HepG2 (cell line): ENCODE measurements around the gene UBE2N. TPM values are rescaled to one million over a fixed set of nuclear protein-coding genes. Genes with fewer than 3 reads are reported as not detected.

Source experiments
- BCL6 ChIP-seq: IDR thresholded peaks from 2 replicates; pipeline ENCODE4 v1.6.1; 2016; ENCODE audit warnings: missing genetic modification reagents, missing compliant biosample characterization
- CEBPZ ChIP-seq: IDR thresholded peaks from 2 replicates; pipeline ENCODE4 v1.6.1; 2012; ENCODE audit warnings: low read length, improper control_type of control experiment
- CENPX ChIP-seq: sonication (generic); formaldehyde crosslinking; IDR thresholded peaks from 2 replicates; pipeline ENCODE4 v1.9.0; 2021; ENCODE audit warnings: mild to moderate bottlenecking, missing genetic modification reagents, moderate library complexity
- TRIM24 ChIP-seq: sonication (generic); formaldehyde crosslinking; IDR thresholded peaks from 2 replicates; pipeline ENCODE4 v1.8.0; 2022; ENCODE audit warnings: mild to moderate bottlenecking, missing genetic modification reagents
- ZFX ChIP-seq: sonication (generic); formaldehyde crosslinking; IDR thresholded peaks from 2 replicates; pipeline ENCODE4 v1.4.0; 2020; ENCODE audit warnings: mild to moderate bottlenecking, low read depth, missing genetic modification reagents, moderate library complexity
- ZNF362 ChIP-seq: sonication (generic); formaldehyde crosslinking; IDR thresholded peaks from 2 replicates; pipeline ENCODE4 v1.4.0; 2020; ENCODE audit warnings: missing genetic modification reagents, mild to moderate bottlenecking, borderline replicate concordance
- ZNF598 ChIP-seq: sonication (generic); formaldehyde crosslinking; IDR thresholded peaks from 2 replicates; pipeline ENCODE4 v1.5.1; 2020; ENCODE audit warnings: mild to moderate bottlenecking, missing genetic modification reagents, borderline replicate concordance
- ZNF883 ChIP-seq: sonication (generic); formaldehyde crosslinking; IDR thresholded peaks from 2 replicates; pipeline ENCODE4 v1.5.1; 2020; ENCODE audit warnings: mild to moderate bottlenecking, missing genetic modification reagents; ENCODE audit errors: not compliant biosample characterization
- polyA plus RNA-seq, 8 experiments: library from polyadenylated mRNA; depleted of rRNA in 3 of 8; stranded (reverse) in 7 of 8; unstranded in 1 of 8; fragments of >200 nt; fragmentation: Illumina TruSeq in 4 of 8; extraction: Trizol in 4 of 8; gene quantifications; 2 replicates each; pipeline versions ENCODE4 v1.2.1 to v1.2.3, GENCODE V29; 2011 to 2016; ENCODE audit warnings: low read depth in 4 of 8, missing spikeins in 1 of 8, mixed read lengths in 1 of 8; ENCODE audit not compliant: insufficient read depth in 1 of 8
- total RNA-seq, 5 experiments: library from RNA; depleted of rRNA; stranded (reverse); fragments of >200 nt; fragmentation: Illumina TruSeq; extraction: Trizol; gene quantifications; 2 replicates each; pipeline ENCODE4 v1.2.3, GENCODE V29; 2016; ENCODE audit warnings: low read depth in 1 of 5
- TF ChIP-seq, protein P1 (sequence below): sonication (generic); formaldehyde crosslinking; IDR thresholded peaks from one replicate; pipeline ENCODE4 v1.5.1; 2020; ENCODE audit warnings: mild to moderate bottlenecking, missing genetic modification reagents; ENCODE audit errors: not compliant biosample characterization
- TF ChIP-seq, protein P2 (sequence below): IDR thresholded peaks from 2 replicates; pipeline ENCODE4 v1.6.1; 2016
- TF ChIP-seq, protein P3 (sequence below): sonication (generic); formaldehyde crosslinking; IDR thresholded peaks from 2 replicates; pipeline ENCODE4 v1.4.0; 2020; ENCODE audit warnings: mild to moderate bottlenecking, missing genetic modification reagents, borderline replicate concordance

UBE2N gene
- total and polyA plus RNA-seq, 2 of the 13 experiments (the other 11 are each of a cell fraction or from before 2014, with no cell fraction given) = 188 to 197 TPM

DNA sequence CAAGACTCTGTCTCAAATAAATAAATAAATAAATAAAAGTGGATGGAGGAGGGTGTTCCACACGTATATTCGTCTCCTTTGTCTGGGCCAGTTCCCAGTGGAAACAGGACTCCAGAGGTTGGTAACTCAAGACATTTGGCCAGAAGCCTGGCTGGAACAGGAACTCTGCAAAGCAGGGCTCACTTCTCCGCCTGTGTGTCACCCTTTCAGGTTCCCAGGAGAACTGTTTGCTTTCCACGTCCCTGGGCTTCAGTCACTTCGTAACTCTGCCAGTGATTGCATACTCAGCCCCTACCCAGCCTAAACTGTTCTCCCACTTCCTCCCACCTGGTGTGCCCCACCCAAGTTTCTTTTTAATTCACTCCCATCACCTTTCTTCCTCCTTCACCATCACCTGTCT lies 7.0 kb upstream of the UBE2N start (continued):
- TF ChIP-seq, protein P1, sequence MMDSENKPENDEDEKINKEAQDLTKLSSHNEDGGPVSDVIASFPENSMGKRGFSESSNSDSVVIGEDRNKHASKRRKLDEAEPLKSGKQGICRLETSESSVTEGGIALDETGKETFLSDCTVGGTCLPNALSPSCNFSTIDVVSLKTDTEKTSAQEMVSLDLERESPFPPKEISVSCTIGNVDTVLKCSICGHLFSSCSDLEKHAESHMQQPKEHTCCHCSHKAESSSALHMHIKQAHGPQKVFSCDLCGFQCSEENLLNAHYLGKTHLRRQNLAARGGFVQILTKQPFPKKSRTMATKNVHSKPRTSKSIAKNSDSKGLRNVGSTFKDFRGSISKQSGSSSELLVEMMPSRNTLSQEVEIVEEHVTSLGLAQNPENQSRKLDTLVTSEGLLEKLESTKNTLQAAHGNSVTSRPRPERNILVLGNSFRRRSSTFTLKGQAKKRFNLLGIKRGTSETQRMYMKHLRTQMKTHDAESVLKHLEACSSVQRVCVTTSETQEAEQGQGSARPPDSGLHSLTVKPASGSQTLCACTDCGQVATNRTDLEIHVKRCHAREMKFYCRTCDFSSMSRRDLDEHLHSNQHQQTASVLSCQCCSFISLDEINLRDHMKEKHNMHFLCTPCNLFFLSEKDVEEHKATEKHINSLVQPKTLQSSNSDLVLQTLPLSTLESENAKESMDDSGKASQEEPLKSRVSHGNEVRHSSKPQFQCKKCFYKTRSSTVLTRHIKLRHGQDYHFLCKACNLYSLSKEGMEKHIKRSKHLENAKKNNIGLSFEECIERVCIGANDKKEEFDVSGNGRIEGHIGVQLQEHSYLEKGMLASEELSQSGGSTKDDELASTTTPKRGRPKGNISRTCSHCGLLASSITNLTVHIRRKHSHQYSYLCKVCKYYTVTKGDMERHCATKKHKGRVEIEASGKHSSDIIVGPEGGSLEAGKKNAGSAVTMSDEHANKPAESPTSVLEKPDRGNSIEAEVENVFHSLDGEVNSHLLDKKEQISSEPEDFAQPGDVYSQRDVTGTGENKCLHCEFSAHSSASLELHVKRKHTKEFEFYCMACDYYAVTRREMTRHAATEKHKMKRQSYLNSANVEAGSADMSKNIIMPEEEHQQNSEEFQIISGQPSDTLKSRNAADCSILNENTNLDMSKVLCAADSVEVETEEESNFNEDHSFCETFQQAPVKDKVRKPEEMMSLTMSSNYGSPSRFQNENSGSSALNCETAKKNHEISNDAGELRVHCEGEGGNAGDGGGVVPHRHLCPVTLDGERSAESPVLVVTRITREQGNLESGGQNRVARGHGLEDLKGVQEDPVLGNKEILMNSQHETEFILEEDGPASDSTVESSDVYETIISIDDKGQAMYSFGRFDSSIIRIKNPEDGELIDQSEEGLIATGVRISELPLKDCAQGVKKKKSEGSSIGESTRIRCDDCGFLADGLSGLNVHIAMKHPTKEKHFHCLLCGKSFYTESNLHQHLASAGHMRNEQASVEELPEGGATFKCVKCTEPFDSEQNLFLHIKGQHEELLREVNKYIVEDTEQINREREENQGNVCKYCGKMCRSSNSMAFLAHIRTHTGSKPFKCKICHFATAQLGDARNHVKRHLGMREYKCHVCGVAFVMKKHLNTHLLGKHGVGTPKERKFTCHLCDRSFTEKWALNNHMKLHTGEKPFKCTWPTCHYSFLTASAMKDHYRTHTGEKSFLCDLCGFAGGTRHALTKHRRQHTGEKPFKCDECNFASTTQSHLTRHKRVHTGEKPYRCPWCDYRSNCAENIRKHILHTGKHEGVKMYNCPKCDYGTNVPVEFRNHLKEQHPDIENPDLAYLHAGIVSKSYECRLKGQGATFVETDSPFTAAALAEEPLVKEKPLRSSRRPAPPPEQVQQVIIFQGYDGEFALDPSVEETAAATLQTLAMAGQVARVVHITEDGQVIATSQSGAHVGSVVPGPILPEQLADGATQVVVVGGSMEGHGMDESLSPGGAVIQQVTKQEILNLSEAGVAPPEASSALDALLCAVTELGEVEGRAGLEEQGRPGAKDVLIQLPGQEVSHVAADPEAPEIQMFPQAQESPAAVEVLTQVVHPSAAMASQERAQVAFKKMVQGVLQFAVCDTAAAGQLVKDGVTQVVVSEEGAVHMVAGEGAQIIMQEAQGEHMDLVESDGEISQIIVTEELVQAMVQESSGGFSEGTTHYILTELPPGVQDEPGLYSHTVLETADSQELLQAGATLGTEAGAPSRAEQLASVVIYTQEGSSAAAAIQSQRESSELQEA (CRISPR knock-in tag) = no peak
- TF ChIP-seq, protein P2, sequence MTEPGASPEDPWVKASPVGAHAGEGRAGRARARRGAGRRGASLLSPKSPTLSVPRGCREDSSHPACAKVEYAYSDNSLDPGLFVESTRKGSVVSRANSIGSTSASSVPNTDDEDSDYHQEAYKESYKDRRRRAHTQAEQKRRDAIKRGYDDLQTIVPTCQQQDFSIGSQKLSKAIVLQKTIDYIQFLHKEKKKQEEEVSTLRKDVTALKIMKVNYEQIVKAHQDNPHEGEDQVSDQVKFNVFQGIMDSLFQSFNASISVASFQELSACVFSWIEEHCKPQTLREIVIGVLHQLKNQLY = no peak
- TF ChIP-seq ZFX (CRISPR knock-in tag) = no peak
- 0 out of 2 replicates have a peak, but pooled peaks have one; percentile 18 for TF ChIP-seq ZNF362 (CRISPR knock-in tag)
- TF ChIP-seq ZNF598 (CRISPR knock-in tag) = no peak
- TF ChIP-seq BCL6 (CRISPR knock-in tag) = no peak
- TF ChIP-seq, protein P3, sequence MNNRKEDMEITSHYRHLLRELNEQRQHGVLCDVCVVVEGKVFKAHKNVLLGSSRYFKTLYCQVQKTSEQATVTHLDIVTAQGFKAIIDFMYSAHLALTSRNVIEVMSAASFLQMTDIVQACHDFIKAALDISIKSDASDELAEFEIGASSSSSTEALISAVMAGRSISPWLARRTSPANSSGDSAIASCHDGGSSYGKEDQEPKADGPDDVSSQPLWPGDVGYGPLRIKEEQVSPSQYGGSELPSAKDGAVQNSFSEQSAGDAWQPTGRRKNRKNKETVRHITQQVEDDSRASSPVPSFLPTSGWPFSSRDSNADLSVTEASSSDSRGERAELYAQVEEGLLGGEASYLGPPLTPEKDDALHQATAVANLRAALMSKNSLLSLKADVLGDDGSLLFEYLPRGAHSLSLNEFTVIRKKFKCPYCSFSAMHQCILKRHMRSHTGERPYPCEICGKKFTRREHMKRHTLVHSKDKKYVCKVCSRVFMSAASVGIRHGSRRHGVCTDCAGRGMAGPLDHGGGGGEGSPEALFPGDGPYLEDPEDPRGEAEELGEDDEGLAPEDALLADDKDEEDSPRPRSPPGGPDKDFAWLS (CRISPR knock-in tag) = no peak
- no peak for TF ChIP-seq CENPX (CRISPR knock-in tag)
- no peak for TF ChIP-seq CEBPZ
- TF ChIP-seq TRIM24 = no peak
- no peak for TF ChIP-seq ZNF883 (CRISPR knock-in tag)
